Transverse colon (tissue), 4 donors: Measurements from ENCODE around the gene SLC9A1. TPM values are rescaled to one million over a fixed set of nuclear protein-coding genes. Genes with fewer than 3 reads are reported as not detected.
A peak's percentile ranks its signal among the peaks of the same experiment; 100 is the strongest.

Experiments used
- DNase-seq: peaks from one replicate; pipeline ENCODE4 v3.0.0-alpha.2; 2019
- H3K27ac ChIP-seq, 4 donors: fragments of 200-600 bp; sonication (generic); 2 replicates each; pipeline ENCODE4 v1.5.1; 2016 to 2018; ENCODE audit warnings: inconsistent platforms in 4 of 4
- H3K27me3 ChIP-seq: fragments of 200-600 bp; sonication (generic); 2 replicates; pipeline ENCODE4 v1.5.1; 2017; ENCODE audit warnings: inconsistent platforms
- H3K36me3 ChIP-seq, 4 donors: fragments of 200-600 bp; sonication (generic); 2 replicates each; pipeline ENCODE4 v1.5.1; 2017 to 2019; ENCODE audit warnings: inconsistent platforms in 4 of 4
- H3K4me1 ChIP-seq, 4 donors: fragments of 200-600 bp; sonication (generic); 2 replicates each; pipeline ENCODE4 v1.5.1; 2017 to 2020; ENCODE audit warnings: inconsistent platforms in 4 of 4
- H3K4me3 ChIP-seq, 4 donors: fragments of 200-600 bp; sonication (generic); 1 replicate in 1 of 4; 2 replicates in 3 of 4; pipeline versions ENCODE4 v1.5.1 to v1.6.1; 2017 to 2019; ENCODE audit warnings: inconsistent platforms in 4 of 4
- H3K9me3 ChIP-seq, 2 donors: fragments of 200-600 bp; sonication (generic); 2 replicates each; pipeline ENCODE4 v1.5.1; 2017 to 2019; ENCODE audit warnings: inconsistent platforms in 2 of 2
- CTCF ChIP-seq, 5 experiments: fragments of 200-600 bp in 3 of 5; fragments of 450-650 bp in 2 of 5; sonication (generic) in 3 of 5; IDR thresholded peaks; 1 replicate in 2 of 5; 2 replicates in 3 of 5; pipeline ENCODE4 v1.5.1; 2016 to 2017; ENCODE audit warnings: antibody characterized with exemption in 5 of 5, inconsistent platforms in 3 of 5, mild to moderate bottlenecking in 2 of 5, moderate library complexity in 1 of 5
- EP300 ChIP-seq: sonication (generic); formaldehyde crosslinking; IDR thresholded peaks from one replicate; pipeline ENCODE4 v1.6.1; 2017; ENCODE audit warnings: antibody characterized with exemption, low read depth
- POLR2A ChIP-seq: fragments of 450-650 bp; IDR thresholded peaks from one replicate; pipeline ENCODE4 v1.6.1; 2016; ENCODE audit warnings: antibody characterized with exemption, mild to moderate bottlenecking, moderate library complexity
- POLR2AphosphoS5 ChIP-seq, 3 donors: sonication (generic); formaldehyde crosslinking; IDR thresholded peaks; one replicate each; pipeline ENCODE4 v1.6.1; 2016; ENCODE audit warnings: antibody characterized with exemption in 3 of 3
- WGBS, 2 donors: methylation state at CpG; one replicate each; pipeline ENCODE4 v1.1.5; 2018; ENCODE audit warnings: low coverage in 1 of 2; 5-methylcytosine and 5-hydroxymethylcytosine counted together
- in situ Hi-C, 4 donors: fragments of 200-750 bp; cut with MboI; loops; one replicate each; pipeline versions ENCODE4 v1.15.0 to v1.15.1; 2017; ENCODE audit warnings: low sequenced_read_pairs in 3 of 4, low pct_ligation_motif_present in 1 of 4, low pct_unique_long_range_greater_than_20kb in 1 of 4
- intact Hi-C: fragments of 100-400 bp; cut with DNase I; formaldehyde crosslinking; loops from one replicate; pipeline ENCODE4 v1.15.1; 2023; ENCODE audit warnings: low total_unique reads
- total RNA-seq, 4 donors: library from RNA; depleted of rRNA; stranded (reverse); fragments of >200 nt; gene quantifications; one replicate each; pipeline ENCODE4 v1.1.0, GENCODE V29; 2016

Gene SLC9A1
- total RNA-seq, 4 donors from 2014 or later, result 17.9 to 140 (median 101) TPM

GRCh38 chr1:27142464-27142863 is 12.5 kb downstream of the SLC9A1 start:
- H3K27me3 ChIP-seq, result no peaks in the 10 kb centered on the region
- H3K27ac ChIP-seq, result peak overlapping the region in 2 of 4 donors; percentile 14 to 16
- DNase-seq, result no peak
- in situ Hi-C loops (no loop called here), intact Hi-C loops (no loop called here)
- H3K9me3 ChIP-seq, result no peaks in the 10 kb centered on the region
- H3K4me1 ChIP-seq, result peaks cover 47 to 86% (median 65%) of the 10 kb centered on the region in 4 donors
- H3K36me3 ChIP-seq, result no peaks in the 10 kb centered on the region
- TF ChIP-seq CTCF (IDR thresholded peaks at IDR 0.05), result no peak
- TF ChIP-seq EP300, result no peak
- TF ChIP-seq POLR2A, result no peak
- TF ChIP-seq POLR2AphosphoS5 (IDR thresholded peaks at IDR 0.05), result no peak
- H3K4me3 ChIP-seq, result no peak overlapping the region
- 89% methylated on average over 3 of the region's 3 CpGs; no CpG with 5 or more reads in 1 of the 2 donors for WGBS, 2 donors

DNA sequence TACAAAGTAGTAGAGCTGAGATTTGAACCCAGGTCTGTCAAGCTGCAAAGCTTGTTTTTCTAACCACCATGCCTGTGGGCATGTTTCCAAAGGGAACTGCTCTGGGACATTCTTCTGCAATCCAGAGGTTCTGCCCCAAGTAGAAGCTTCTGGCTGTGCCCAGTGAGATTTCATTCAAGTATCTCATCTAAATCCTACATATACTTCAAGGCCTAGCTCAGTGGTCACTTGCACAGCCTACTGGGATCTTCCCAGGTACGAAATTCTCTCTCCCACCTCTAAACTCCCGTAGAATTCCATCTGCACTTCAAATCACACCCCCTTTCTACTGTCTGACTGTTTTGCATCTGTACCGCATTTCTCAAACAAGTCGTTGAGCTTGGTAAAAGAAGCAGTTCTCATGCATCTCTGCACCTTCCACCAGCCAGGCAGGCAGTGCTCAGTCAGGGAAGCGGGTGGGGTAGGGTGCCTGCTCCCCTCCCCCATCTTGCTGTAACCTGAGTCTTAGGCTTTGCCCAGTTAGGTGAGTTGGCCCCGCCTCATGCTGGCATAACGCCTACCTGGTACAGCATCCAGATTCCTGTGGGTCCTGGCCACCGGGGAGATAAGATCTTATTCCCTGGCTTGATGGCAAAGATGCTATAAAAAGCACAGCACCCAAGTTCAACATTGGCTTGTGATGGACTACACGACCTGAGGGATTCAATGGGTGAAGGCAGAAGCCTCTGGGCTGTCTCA is 13.5 kb downstream of the SLC9A1 start:
- no peaks in the 10 kb centered on the region for H3K27me3 ChIP-seq
- H3K4me1 ChIP-seq, result peaks cover 55 to 94% (median 74%) of the 10 kb centered on the region in 4 donors
- TF ChIP-seq POLR2AphosphoS5 (IDR thresholded peaks at IDR 0.05) (no peak), CTCF (IDR thresholded peaks at IDR 0.05) (no peak), EP300 (no peak), POLR2A (no peak)
- in situ Hi-C loops, result no loop called here
- 62 to 88% methylated on average over 4 to 9 of the region's 9 CpGs for WGBS, 2 donors
- DNase-seq, result peak; percentile 68
- H3K4me3 ChIP-seq, result no peak overlapping the region
- H3K27ac ChIP-seq, result peak overlapping the region in 2 of 4 donors; percentile 14 to 16
- no peaks in the 10 kb centered on the region for H3K36me3 ChIP-seq
- no peaks in the 10 kb centered on the region for H3K9me3 ChIP-seq
- intact Hi-C loops, result no loop called here

DNA sequence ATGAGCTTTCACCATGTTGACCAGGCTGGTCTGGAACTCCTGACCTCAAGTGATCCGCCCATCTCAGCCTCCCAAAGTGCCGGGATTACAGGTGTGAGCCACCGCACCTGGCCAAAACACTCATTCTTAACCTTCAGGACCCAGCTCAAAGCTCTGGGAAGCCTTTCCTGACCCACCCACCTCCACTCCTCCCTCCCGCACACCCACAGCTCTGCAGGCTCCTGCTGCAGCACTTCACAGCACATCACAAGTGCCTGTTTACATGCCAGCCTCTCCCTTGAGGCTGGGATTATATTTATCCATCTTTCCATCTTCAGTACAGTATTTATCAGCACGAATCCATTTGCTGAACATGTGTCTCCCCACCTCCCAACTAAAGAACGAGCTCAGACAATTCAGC is 14.9 kb downstream of the SLC9A1 start:
- Histone ChIP-seq H3K9me3 (no peaks in the 10 kb centered on the region), H3K4me1 (peaks cover 43 to 90% (median 67%) of the 10 kb centered on the region in 4 donors), H3K36me3 (no peaks in the 10 kb centered on the region), H3K27me3 (no peaks in the 10 kb centered on the region), H3K4me3 (no peak overlapping the region), H3K27ac (no peak overlapping the region)
- in situ Hi-C loops, result no loop called here
- WGBS, 2 donors, result 89% methylated on average over 5 to 6 of the region's 6 CpGs
- DNase-seq, result no peak
- intact Hi-C loops, result no loop called here
- TF ChIP-seq POLR2AphosphoS5 (IDR thresholded peaks at IDR 0.05) (no peak), POLR2A (no peak), CTCF (IDR thresholded peaks at IDR 0.05) (no peak), EP300 (no peak)

GRCh38 chr1:27138927-27139326 is 16.0 kb downstream of the SLC9A1 start:
- intact Hi-C loops, result no loop called here
- no peak overlapping the region for H3K27ac ChIP-seq
- DNase-seq, result no peak
- no peak for TF ChIP-seq EP300
- no peak for TF ChIP-seq CTCF (IDR thresholded peaks at IDR 0.05)
- TF ChIP-seq POLR2AphosphoS5 (IDR thresholded peaks at IDR 0.05), result no peak
- TF ChIP-seq POLR2A, result no peak
- H3K4me1 ChIP-seq, result peaks cover 36 to 79% (median 58%) of the 10 kb centered on the region in 4 donors
- H3K9me3 ChIP-seq, result no peaks in the 10 kb centered on the region
- H3K27me3 ChIP-seq, result no peaks in the 10 kb centered on the region
- no peak overlapping the region for H3K4me3 ChIP-seq
- H3K36me3 ChIP-seq, result no peaks in the 10 kb centered on the region
- 77% methylated on average over 6 of the region's 6 CpGs; no CpG with 5 or more reads in 1 of the 2 donors for WGBS, 2 donors
- in situ Hi-C loops, result no loop called here
